Occipital lobe (tissue), 3 donors: Measurements from ENCODE around the gene KIF5C. TPM values are rescaled to one million over a fixed set of nuclear protein-coding genes. Genes with fewer than 3 reads are reported as not detected.

Source experiments
- DNase-seq: peaks from one replicate; lab custom pipeline; 2025; lab: John Stamatoyannopoulos, UW
- small RNA-seq: library from RNA; depleted of rRNA; stranded (forward); fragments of <200 nt; gene quantifications from one replicate; pipeline ENCODE3, GENCODE V24; 2014
- total RNA-seq: library from RNA; depleted of rRNA; stranded (reverse); fragments of >200 nt; gene quantifications from one replicate; pipeline ENCODE4 v1.2.3, GENCODE V29; 2014

KIF5C gene
- total RNA-seq, 1 donor from 2014 or later = 379 TPM

GRCh38 chr2:149075853-149076252 lies 200.8 kb downstream of the KIF5C start:
- DNase-seq = no peak

Small RNAs within 50 kb of the gene (small RNA-seq; reads per million reads assigned to genes)
- gene RNU2-9P = not detected
- not detected for gene UBBP3

Other genes starting within 250 kb of the KIF5C start
- gene EPC2, start 230.5 kb upstream of the KIF5C start, total RNA-seq = 103 TPM
- gene LYPD6B, start 163.5 kb downstream of the KIF5C start, total RNA-seq = 12.5 TPM